BE2C (cell line): Measurements from ENCODE around the gene CFAP57.

Experiments used
- DNase-seq: peaks from one replicate; pipeline ENCODE4 v3.0.0-alpha.2; 2020
- H3K27me3 ChIP-seq: fragments of 250-450 bp; sonication (Bioruptor Pico); 2 replicates; pipeline ENCODE4 v1.5.1; 2020; ENCODE audit warnings: mild to moderate bottlenecking
- H3K36me3 ChIP-seq: fragments of 250-450 bp; sonication (Bioruptor Pico); 2 replicates; pipeline ENCODE4 v1.5.1; 2020; ENCODE audit warnings: mild to moderate bottlenecking
- H3K4me1 ChIP-seq: fragments of 250-450 bp; sonication (Bioruptor Pico); 2 replicates; pipeline ENCODE4 v1.5.1; 2020
- H3K4me3 ChIP-seq: 2 replicates; pipeline ENCODE4 v1.5.1; 2011; ENCODE audit warnings: low read depth, low read length
- H3K9me3 ChIP-seq: fragments of 250-450 bp; sonication (Bioruptor Pico); 2 replicates; pipeline ENCODE4 v1.5.1; 2020
- TF ChIP-seq, protein P1 (sequence below): IDR thresholded peaks from 2 replicates; pipeline ENCODE4 v1.5.1; 2012; ENCODE audit warnings: mild to moderate bottlenecking, low read depth, low read length

CFAP57 gene

DNA sequence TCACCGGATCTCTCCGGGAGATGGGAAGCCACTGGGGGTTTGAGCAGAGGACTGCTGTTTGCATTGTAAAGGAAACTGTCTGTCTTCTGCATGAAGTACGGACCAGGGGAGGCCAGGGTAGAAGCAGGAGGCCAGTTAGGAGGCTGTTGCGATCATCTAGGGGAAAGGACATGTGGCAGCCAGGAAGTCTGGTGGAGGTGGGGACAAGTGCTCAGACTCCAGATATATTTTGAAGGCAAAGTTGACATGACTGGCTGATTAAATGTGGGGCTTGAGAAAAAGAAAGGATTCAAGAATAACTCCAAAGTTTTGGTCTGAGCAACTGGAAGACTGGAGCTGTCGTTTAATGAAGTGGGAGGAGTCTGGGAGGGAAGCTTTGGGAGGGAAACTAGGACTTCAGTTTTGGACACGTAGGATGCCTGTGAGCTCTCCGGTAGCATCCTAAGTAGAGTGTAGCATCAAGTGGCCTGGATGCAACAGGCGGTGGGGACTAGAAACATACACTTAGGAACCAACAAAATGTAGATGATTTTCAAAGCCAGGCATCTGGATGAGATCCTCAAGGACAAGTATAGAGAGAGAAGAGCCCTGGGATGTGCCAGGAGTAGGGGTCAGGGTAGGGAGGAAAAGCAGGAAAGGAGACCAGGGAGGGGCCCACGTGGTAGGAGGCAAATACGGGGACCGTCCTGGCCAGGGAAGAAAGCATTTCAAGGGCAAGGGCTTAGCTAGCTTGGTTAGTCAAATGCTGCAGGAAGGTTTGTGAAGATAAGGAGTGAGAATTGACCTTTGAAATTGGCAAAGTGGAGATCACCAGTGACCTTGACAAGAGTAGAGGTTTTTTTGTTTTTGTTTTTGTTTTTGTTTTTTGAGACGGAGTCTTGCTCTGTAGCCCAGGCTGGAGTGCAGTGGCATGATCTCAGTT, 116.9 kb downstream of the CFAP57 start:
- H3K9me3 ChIP-seq = no peaks in the 10 kb centered on the region
- H3K27me3 ChIP-seq = no peaks in the 10 kb centered on the region
- no peaks in the 10 kb centered on the region for H3K4me1 ChIP-seq
- H3K36me3 ChIP-seq = no peaks in the 10 kb centered on the region
- DNase-seq = no peak
- no peak overlapping the region for H3K4me3 ChIP-seq
- TF ChIP-seq, protein P1, sequence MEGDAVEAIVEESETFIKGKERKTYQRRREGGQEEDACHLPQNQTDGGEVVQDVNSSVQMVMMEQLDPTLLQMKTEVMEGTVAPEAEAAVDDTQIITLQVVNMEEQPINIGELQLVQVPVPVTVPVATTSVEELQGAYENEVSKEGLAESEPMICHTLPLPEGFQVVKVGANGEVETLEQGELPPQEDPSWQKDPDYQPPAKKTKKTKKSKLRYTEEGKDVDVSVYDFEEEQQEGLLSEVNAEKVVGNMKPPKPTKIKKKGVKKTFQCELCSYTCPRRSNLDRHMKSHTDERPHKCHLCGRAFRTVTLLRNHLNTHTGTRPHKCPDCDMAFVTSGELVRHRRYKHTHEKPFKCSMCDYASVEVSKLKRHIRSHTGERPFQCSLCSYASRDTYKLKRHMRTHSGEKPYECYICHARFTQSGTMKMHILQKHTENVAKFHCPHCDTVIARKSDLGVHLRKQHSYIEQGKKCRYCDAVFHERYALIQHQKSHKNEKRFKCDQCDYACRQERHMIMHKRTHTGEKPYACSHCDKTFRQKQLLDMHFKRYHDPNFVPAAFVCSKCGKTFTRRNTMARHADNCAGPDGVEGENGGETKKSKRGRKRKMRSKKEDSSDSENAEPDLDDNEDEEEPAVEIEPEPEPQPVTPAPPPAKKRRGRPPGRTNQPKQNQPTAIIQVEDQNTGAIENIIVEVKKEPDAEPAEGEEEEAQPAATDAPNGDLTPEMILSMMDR = no peak

GRCh38 chr1:43292216-43292615, 120.1 kb downstream of the CFAP57 start:
- TF ChIP-seq, protein P1 = no peak
- H3K9me3 ChIP-seq = no peaks in the 10 kb centered on the region
- H3K4me1 ChIP-seq = no peaks in the 10 kb centered on the region
- no peaks in the 10 kb centered on the region for H3K27me3 ChIP-seq
- DNase-seq = no peak
- no peak overlapping the region for H3K4me3 ChIP-seq
- no peaks in the 10 kb centered on the region for H3K36me3 ChIP-seq

GRCh38 chr1:43292679-43293078, 120.5 kb downstream of the CFAP57 start:
- no peaks in the 10 kb centered on the region for H3K27me3 ChIP-seq
- no peaks in the 10 kb centered on the region for H3K4me1 ChIP-seq
- no peak overlapping the region for H3K4me3 ChIP-seq
- DNase-seq = no peak
- no peaks in the 10 kb centered on the region for H3K36me3 ChIP-seq
- H3K9me3 ChIP-seq = no peaks in the 10 kb centered on the region
- TF ChIP-seq, protein P1 = no peak

DNA sequence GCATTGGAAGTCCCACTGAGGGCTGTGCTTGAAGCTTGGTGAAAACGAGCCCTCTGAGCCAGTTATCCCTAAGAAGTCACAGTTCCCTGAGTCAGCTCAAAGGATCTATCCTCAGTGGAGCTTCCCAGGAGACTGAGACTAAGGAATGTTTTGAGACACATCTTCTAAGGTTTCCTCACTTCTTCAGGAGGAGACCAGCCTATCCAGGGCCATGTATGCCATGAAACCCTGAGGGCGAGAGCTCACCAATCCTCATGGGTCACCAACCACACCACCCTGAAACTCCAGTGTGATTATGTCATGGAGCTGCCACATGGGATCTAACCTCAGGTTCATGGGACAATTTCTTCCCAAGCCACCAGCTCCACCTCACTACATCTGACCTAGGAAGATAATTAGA, 121.0 kb downstream of the CFAP57 start:
- DNase-seq = no peak
- TF ChIP-seq, protein P1 = no peak

GRCh38 chr1:43293896-43294760, 122.0 kb downstream of the CFAP57 start:
- Histone ChIP-seq H3K4me1 (no peaks in the 10 kb centered on the region), H3K27me3 (no peaks in the 10 kb centered on the region), H3K36me3 (no peaks in the 10 kb centered on the region), H3K9me3 (no peaks in the 10 kb centered on the region), H3K4me3 (no peak overlapping the region)
- DNase-seq = no peak
- TF ChIP-seq, protein P1 = no peak

More for the DNA sequence above, 121.0 kb downstream of the CFAP57 start:
- no peak overlapping the region for H3K4me3 ChIP-seq
- H3K36me3 ChIP-seq = no peaks in the 10 kb centered on the region
- H3K27me3 ChIP-seq = no peaks in the 10 kb centered on the region
- no peaks in the 10 kb centered on the region for H3K9me3 ChIP-seq
- H3K4me1 ChIP-seq = no peaks in the 10 kb centered on the region
